AG04450 (cell line): ENCODE measurements around the gene ERP44. TPM values are rescaled to one million over a fixed set of nuclear protein-coding genes. Genes with fewer than 3 reads are reported as not detected.

Experiments used
- CTCF ChIA-PET: fragments of 300-600, 350-600 bp; formaldehyde crosslinking; extraction: SDS; loops from one replicate; lab custom pipeline; 2022; ENCODE audit warnings: antibody characterized with exemption, inconsistent platforms; lab: Charles Lee
- POLR2A ChIA-PET: fragments of 350-600 bp; formaldehyde crosslinking; extraction: SDS; loops from one replicate; lab custom pipeline; 2021; ENCODE audit warnings: antibody characterized with exemption, inconsistent platforms; lab: Yijun Ruan, JAX
- DNase-seq: peaks from one replicate; pipeline ENCODE4 v3.0.0-alpha.2; 2011; ENCODE audit warnings: low read depth, low spot score
- H3K27ac ChIP-seq: one replicate; pipeline ENCODE4 v1.5.1; 2012; ENCODE audit warnings: low read depth, low read length, control low read depth
- H3K27me3 ChIP-seq: one replicate; pipeline ENCODE4 v1.6.0; 2012; ENCODE audit warnings: low read length; ENCODE audit not compliant: control insufficient read depth, insufficient read depth
- H3K4me3 ChIP-seq: 2 replicates; pipeline ENCODE4 v1.5.1; 2011; ENCODE audit warnings: mild to moderate bottlenecking, low read depth, low read length, control low read depth
- H3K9me3 ChIP-seq: 2 replicates; pipeline ENCODE4 v1.5.1; 2012; ENCODE audit warnings: low read length; ENCODE audit not compliant: control insufficient read depth, insufficient read depth
- CTCF ChIP-seq: IDR thresholded peaks from 2 replicates; pipeline ENCODE4 v1.5.1; 2011; ENCODE audit warnings: low read depth, low read length, control low read depth, inconsistent platforms
- polyA plus RNA-seq: library from polyadenylated mRNA; depleted of rRNA; stranded (reverse); fragments of >200 nt; gene quantifications from 2 replicates; pipeline ENCODE4 v1.2.3, GENCODE V29; 2011; rRNA removed
- small RNA-seq: library from RNA; depleted of rRNA; stranded (forward); fragments of <200 nt; gene quantifications from one replicate; pipeline ENCODE3, GENCODE V24; 2012; ENCODE audit warnings: low read depth; ENCODE audit not compliant: insufficient read length

ERP44 gene
- polyA plus RNA-seq, 1 experiment = 28.0 TPM

- Histone ChIP-seq H3K9me3 (no peaks in the 10 kb centered on the region; the same call in 1 of the 2 replicates), H3K27ac (no peak overlapping the region), H3K4me3 (no peak overlapping the region), H3K27me3 (no peaks in the 10 kb centered on the region)
- ChIA-PET CTCF (interaction anchor here (1.0 to 1.3 kb wide), 3 partner anchors 16 to 291 kb away, joined by 4 to 6 read pairs (median 4); no protein-coding TSS in a partner anchor), POLR2A (no interaction called here)
- no peak for TF ChIP-seq CTCF
- DNase-seq = no peak
These were observed 167.5 kb downstream of the ERP44 start for GRCh38 chr9:99931155-99931840.

- no peak for DNase-seq
- no peak for TF ChIP-seq CTCF
- H3K27ac ChIP-seq = no peak overlapping the region
- no peaks in the 10 kb centered on the region; the same call in 1 of the 2 replicates for H3K9me3 ChIP-seq
- ChIA-PET POLR2A (no interaction called here), CTCF (interaction anchor here (1.4 kb wide), 1 partner anchor 18 kb away, joined by 3 read pairs; no protein-coding TSS in a partner anchor)
- no peak overlapping the region for H3K4me3 ChIP-seq
- no peaks in the 10 kb centered on the region for H3K27me3 ChIP-seq
These were observed 169.1 kb downstream of the ERP44 start for GRCh38 chr9:99929652-99930051.

Small RNAs within 50 kb of the gene (small RNA-seq; reads per million reads assigned to genes)
- not detected for gene RN7SL75P

Other genes with a start within 250 kb of the ERP44 start
- 11.9 and 16.7 TPM in 2 replicates for gene STX17, start 192.3 kb downstream of the ERP44 start, polyA plus RNA-seq
- 20.1 and 22.5 TPM in 2 replicates for gene INVS, start 243 bp upstream of the ERP44 start, polyA plus RNA-seq